Endothelial cell (in vitro differentiated cells): ENCODE measurements around the gene CDC42SE2. TPM values are rescaled to one million over a fixed set of nuclear protein-coding genes. Genes with fewer than 3 reads are reported as not detected.

Source experiments
- DNase-seq: peaks from one replicate; pipeline ENCODE4 v3.0.0; 2021; ENCODE audit warnings: low spot score
- H3K27ac Mint-ChIP-seq: one replicate; pipeline ENCODE4 v1.8.0; 2021; ENCODE audit warnings: mixed read lengths, inconsistent platforms; ENCODE audit not compliant: unreplicated experiment
- H3K27me3 Mint-ChIP-seq: one replicate; pipeline ENCODE4 v1.8.0; 2021; ENCODE audit warnings: mild to moderate bottlenecking, moderate library complexity, mixed read lengths, inconsistent platforms; ENCODE audit not compliant: unreplicated experiment
- H3K36me3 Mint-ChIP-seq: one replicate; pipeline ENCODE4 v1.8.0; 2021; ENCODE audit warnings: mild to moderate bottlenecking, low read depth, mixed read lengths, inconsistent platforms; ENCODE audit not compliant: unreplicated experiment
- H3K4me1 Mint-ChIP-seq: one replicate; pipeline ENCODE4 v1.8.0; 2021; ENCODE audit warnings: mild to moderate bottlenecking, mixed read lengths, inconsistent platforms; ENCODE audit not compliant: unreplicated experiment
- H3K4me3 Mint-ChIP-seq: one replicate; pipeline ENCODE4 v1.8.0; 2021; ENCODE audit warnings: mild to moderate bottlenecking, mixed read lengths, inconsistent platforms; ENCODE audit not compliant: unreplicated experiment
- H3K9me3 Mint-ChIP-seq: one replicate; pipeline ENCODE4 v1.8.0; 2021; ENCODE audit warnings: mixed read lengths, inconsistent platforms; ENCODE audit not compliant: unreplicated experiment
- CTCF ChIP-seq: fragments of 200-600 bp; sonication (generic); IDR thresholded peaks from one replicate; pipeline ENCODE4 v1.5.0; 2021; ENCODE audit warnings: antibody characterized with exemption; ENCODE audit not compliant: unreplicated experiment
- total RNA-seq: library from RNA; stranded (reverse); fragmentation: NEBNext Ultra II Directional; extraction: Animal tissue kit (Norgen Biotek cat#: 25700); gene quantifications from one replicate; pipeline ENCODE4 v1.2.1, GENCODE V29; 2021; ENCODE audit not compliant: unreplicated experiment

CDC42SE2 gene
- total RNA-seq, 1 donor from 2014 or later: 22.2 TPM

- Mint-ChIP-seq H3K27ac (no peak overlapping the region), H3K36me3 (no peaks in the 10 kb centered on the region), H3K9me3 (no peaks in the 10 kb centered on the region), H3K4me1 (no peaks in the 10 kb centered on the region), H3K4me3 (no peak overlapping the region), H3K27me3 (peaks cover 2% of the 10 kb centered on the region)
- TF ChIP-seq CTCF: no peak
- no peak for DNase-seq
Observed at GRCh38 chr5:131221008-131221703, 42.7 kb upstream of the CDC42SE2 start.

- no peaks in the 10 kb centered on the region for H3K36me3 Mint-ChIP-seq
- H3K27me3 Mint-ChIP-seq: peaks cover 2% of the 10 kb centered on the region
- no peak for DNase-seq
- H3K27ac Mint-ChIP-seq: no peak overlapping the region
- H3K4me1 Mint-ChIP-seq: no peaks in the 10 kb centered on the region
- TF ChIP-seq CTCF: no peak
- H3K9me3 Mint-ChIP-seq: no peaks in the 10 kb centered on the region
- H3K4me3 Mint-ChIP-seq: no peak overlapping the region
Observed at GRCh38 chr5:131221888-131222287, 42.0 kb upstream of the CDC42SE2 start.

GRCh38 chr5:131222731-131223130 lies 41.1 kb upstream of the CDC42SE2 start:
- no peak for DNase-seq
- H3K9me3 Mint-ChIP-seq: no peaks in the 10 kb centered on the region
- no peaks in the 10 kb centered on the region for H3K36me3 Mint-ChIP-seq
- no peak overlapping the region for H3K4me3 Mint-ChIP-seq
- no peak for TF ChIP-seq CTCF
- peaks cover 2% of the 10 kb centered on the region for H3K27me3 Mint-ChIP-seq
- no peaks in the 10 kb centered on the region for H3K4me1 Mint-ChIP-seq
- H3K27ac Mint-ChIP-seq: no peak overlapping the region

GRCh38 chr5:131223751-131224386 lies 40.0 kb upstream of the CDC42SE2 start:
- peaks cover 2% of the 10 kb centered on the region for H3K27me3 Mint-ChIP-seq
- no peaks in the 10 kb centered on the region for H3K36me3 Mint-ChIP-seq
- H3K9me3 Mint-ChIP-seq: no peaks in the 10 kb centered on the region
- DNase-seq: no peak
- H3K27ac Mint-ChIP-seq: no peak overlapping the region
- H3K4me1 Mint-ChIP-seq: no peaks in the 10 kb centered on the region
- no peak overlapping the region for H3K4me3 Mint-ChIP-seq
- TF ChIP-seq CTCF: no peak

- H3K27ac Mint-ChIP-seq: no peak overlapping the region
- no peak for DNase-seq
- no peak for TF ChIP-seq CTCF
- no peaks in the 10 kb centered on the region for H3K9me3 Mint-ChIP-seq
- peaks cover 2% of the 10 kb centered on the region for H3K27me3 Mint-ChIP-seq
- H3K4me3 Mint-ChIP-seq: no peak overlapping the region
- H3K36me3 Mint-ChIP-seq: no peaks in the 10 kb centered on the region
- no peaks in the 10 kb centered on the region for H3K4me1 Mint-ChIP-seq
Observed at GRCh38 chr5:131224387-131225201, 39.3 kb upstream of the CDC42SE2 start.
